ENCODE results near the gene STAG1.

- TF ChIP-seq POLR2A (IDR thresholded peaks at IDR 0.05; ENCODE audit: low read length) (no peak), GATA1 (IDR thresholded peaks at IDR 0.05; ENCODE audit: low read depth, low read length) (no peak)
These were observed 18.8 kb downstream of the STAG1 start for GRCh38 chr3:136733317-136733833.
